Activated T-cell treated with anti-CD3 and anti-CD28 coated beads, Interleukin-2, amount 50 U/mL, for 24 hours (primary cell): Measurements from ENCODE around the gene GH2.
"Not testable (repeated sequence)": the region's sequence is repeated elsewhere in the genome, so short reads cannot be mapped to it uniquely, and the experiment has no call there.

Experiments
- DNase-seq: peaks from one replicate; pipeline ENCODE4 v3.0.0-alpha.2; 2020
- H3K27ac Mint-ChIP-seq: 2 replicates; pipeline ENCODE4 v1.8.0; 2020; ENCODE audit warnings: mild to moderate bottlenecking, mixed read lengths
- H3K27me3 Mint-ChIP-seq: 2 replicates; pipeline ENCODE4 v1.8.0; 2020; ENCODE audit warnings: mixed read lengths
- H3K36me3 Mint-ChIP-seq: 2 replicates; pipeline ENCODE4 v1.8.0; 2020; ENCODE audit warnings: low read depth, mixed read lengths
- H3K4me1 Mint-ChIP-seq: 2 replicates; pipeline ENCODE4 v1.8.0; 2020; ENCODE audit warnings: low read depth, mixed read lengths
- H3K4me3 Mint-ChIP-seq: 2 replicates; pipeline ENCODE4 v1.8.0; 2020; ENCODE audit warnings: mild to moderate bottlenecking, moderate library complexity, mixed read lengths
- H3K9me3 Mint-ChIP-seq: 2 replicates; pipeline ENCODE4 v1.8.0; 2020; ENCODE audit warnings: mixed read lengths

Gene GH2

GRCh38 chr17:63881935-63882601 is at the start of gene GH2:
GH2 (minus strand) TSS chr17:63881944; CDS start chr17:63881801, 143 bp downstream.
- Mint-ChIP-seq H3K27me3 (no peaks in the 10 kb centered on the region), H3K4me3 (no peak within 1 kb of the TSS), H3K36me3 (no peaks in the 10 kb centered on the region), H3K4me1 (peaks cover 2% of the 10 kb centered on the region), H3K9me3 (no peaks in the 10 kb centered on the region), H3K27ac (no peak within 1 kb of the TSS)
- peak; percentile 64 for DNase-seq

GRCh38 chr17:63930951-63931575 is 49.3 kb upstream of the GH2 start:
- peak; percentile 74 for DNase-seq
- no peaks in the 10 kb centered on the region for H3K9me3 Mint-ChIP-seq

GRCh38 chr17:63929860-63930766 is 48.4 kb upstream of the GH2 start:
- no peaks in the 10 kb centered on the region for H3K27me3 Mint-ChIP-seq
- H3K4me1 Mint-ChIP-seq = peaks cover 28% of the 10 kb centered on the region
- peak overlapping the region; percentile 90 for H3K4me3 Mint-ChIP-seq
- H3K27ac Mint-ChIP-seq = peak overlapping the region; percentile 33
- no peaks in the 10 kb centered on the region for H3K9me3 Mint-ChIP-seq
- DNase-seq = no peak
- H3K36me3 Mint-ChIP-seq = peaks cover 12% of the 10 kb centered on the region

More at GRCh38 chr17:63930951-63931575, 49.3 kb upstream of the GH2 start:
- peaks cover 12% of the 10 kb centered on the region for H3K36me3 Mint-ChIP-seq
- H3K4me3 Mint-ChIP-seq = peak overlapping the region; percentile 90
- no peaks in the 10 kb centered on the region for H3K27me3 Mint-ChIP-seq
- H3K27ac Mint-ChIP-seq = peak overlapping the region; percentile 95
- H3K4me1 Mint-ChIP-seq = peaks cover 28% of the 10 kb centered on the region

- Mint-ChIP-seq H3K4me1 (peaks cover 28% of the 10 kb centered on the region), H3K4me3 (no peak overlapping the region), H3K36me3 (peaks cover 12% of the 10 kb centered on the region), H3K27ac (no peak overlapping the region), H3K27me3 (no peaks in the 10 kb centered on the region), H3K9me3 (no peaks in the 10 kb centered on the region)
- DNase-seq = no peak
These were observed 47.4 kb upstream of the GH2 start for GRCh38 chr17:63928966-63929695.

GRCh38 chr17:63928172-63928666 is 46.5 kb upstream of the GH2 start:
- Mint-ChIP-seq H3K27ac (no peak overlapping the region), H3K27me3 (no peaks in the 10 kb centered on the region), H3K4me3 (no peak overlapping the region), H3K9me3 (no peaks in the 10 kb centered on the region), H3K4me1 (peaks cover 27% of the 10 kb centered on the region), H3K36me3 (peaks cover 12% of the 10 kb centered on the region)
- no peak for DNase-seq

- H3K4me3 Mint-ChIP-seq = no peak overlapping the region
- peaks cover 12% of the 10 kb centered on the region for H3K36me3 Mint-ChIP-seq
- H3K4me1 Mint-ChIP-seq = peaks cover 21% of the 10 kb centered on the region
- H3K9me3 Mint-ChIP-seq = no peaks in the 10 kb centered on the region
- H3K27ac Mint-ChIP-seq = no peak overlapping the region
- H3K27me3 Mint-ChIP-seq = no peaks in the 10 kb centered on the region
- DNase-seq = no peak
These were observed 45.9 kb upstream of the GH2 start for GRCh38 chr17:63927464-63928171.

GRCh38 chr17:63926164-63926563 is 44.4 kb upstream of the GH2 start:
- Mint-ChIP-seq H3K36me3 (peaks cover 10% of the 10 kb centered on the region), H3K4me1 (peaks cover 7% of the 10 kb centered on the region), H3K4me3 (no peak overlapping the region), H3K27me3 (no peaks in the 10 kb centered on the region), H3K9me3 (no peaks in the 10 kb centered on the region), H3K27ac (no peak overlapping the region)
- DNase-seq = no peak

GRCh38 chr17:63925615-63926014 is 43.9 kb upstream of the GH2 start:
- no peak for DNase-seq
- Mint-ChIP-seq H3K4me3 (no peak overlapping the region), H3K27ac (no peak overlapping the region), H3K27me3 (no peaks in the 10 kb centered on the region), H3K36me3 (peaks cover 8% of the 10 kb centered on the region), H3K9me3 (no peaks in the 10 kb centered on the region), H3K4me1 (peaks cover 1% of the 10 kb centered on the region)

- not testable (repeated sequence) for DNase-seq, H3K27me3 Mint-ChIP-seq, H3K27ac Mint-ChIP-seq, H3K4me1 Mint-ChIP-seq, H3K36me3 Mint-ChIP-seq, H3K4me3 Mint-ChIP-seq, H3K9me3 Mint-ChIP-seq
These were observed 40.7 kb upstream of the GH2 start for GRCh38 chr17:63922402-63922801.

- not testable (repeated sequence) for H3K4me3 Mint-ChIP-seq, H3K27ac Mint-ChIP-seq, DNase-seq, H3K9me3 Mint-ChIP-seq, H3K27me3 Mint-ChIP-seq, H3K36me3 Mint-ChIP-seq, H3K4me1 Mint-ChIP-seq
These were observed 39.0 kb upstream of the GH2 start for GRCh38 chr17:63920779-63921178.

GRCh38 chr17:63920050-63920449 is 38.3 kb upstream of the GH2 start:
- not testable (repeated sequence) for DNase-seq, H3K9me3 Mint-ChIP-seq, H3K36me3 Mint-ChIP-seq, H3K27ac Mint-ChIP-seq, H3K27me3 Mint-ChIP-seq, H3K4me1 Mint-ChIP-seq, H3K4me3 Mint-ChIP-seq

- peak; percentile 77 for DNase-seq
- no peaks in the 10 kb centered on the region for H3K27me3 Mint-ChIP-seq
- H3K27ac Mint-ChIP-seq = no peak overlapping the region
- no peak overlapping the region for H3K4me3 Mint-ChIP-seq
- no peaks in the 10 kb centered on the region for H3K36me3 Mint-ChIP-seq
- no peaks in the 10 kb centered on the region for H3K9me3 Mint-ChIP-seq
- H3K4me1 Mint-ChIP-seq = peaks cover 5% of the 10 kb centered on the region
These were observed 37.6 kb upstream of the GH2 start for GRCh38 chr17:63919311-63919723.

- not testable (repeated sequence) for H3K27ac Mint-ChIP-seq, H3K27me3 Mint-ChIP-seq, H3K4me1 Mint-ChIP-seq, DNase-seq, H3K9me3 Mint-ChIP-seq, H3K36me3 Mint-ChIP-seq, H3K4me3 Mint-ChIP-seq
These were observed 37.1 kb upstream of the GH2 start, which contains the start of gene GH1 for GRCh38 chr17:63918789-63919305. GH1 (minus strand) TSS chr17:63918839; CDS start chr17:63918776, 63 bp downstream.
